Gastroesophageal sphincter (tissue), 3 donors: ENCODE measurements around the gene KAZN.

Source experiments
- EP300 ChIP-seq: sonication (generic); formaldehyde crosslinking; IDR thresholded peaks from one replicate; pipeline ENCODE4 v1.6.1; 2017; ENCODE audit warnings: antibody characterized with exemption, mild to moderate bottlenecking
- POLR2A ChIP-seq, 2 donors: fragments of 450-650 bp; IDR thresholded peaks; one replicate each; pipeline ENCODE4 v1.6.1; 2017; ENCODE audit warnings: antibody characterized with exemption in 2 of 2, mild to moderate bottlenecking in 2 of 2, moderate library complexity in 1 of 2
- POLR2AphosphoS5 ChIP-seq: sonication (generic); formaldehyde crosslinking; IDR thresholded peaks from one replicate; pipeline ENCODE4 v1.6.1; 2017; ENCODE audit warnings: antibody characterized with exemption
- TF ChIP-seq, protein P1 (sequence below), 4 experiments: fragments of 200-600 bp in 2 of 4; fragments of 450-650 bp in 2 of 4; sonication (generic) in 1 of 4; IDR thresholded peaks; one replicate each; pipeline ENCODE4 v1.5.1; 2017 to 2019; ENCODE audit warnings: antibody characterized with exemption in 4 of 4, mild to moderate bottlenecking in 2 of 4, moderate library complexity in 2 of 4

GRCh38 chr1:15156807-15157380, 558.4 kb downstream of the KAZN start:
- no peak for TF ChIP-seq POLR2A (IDR thresholded peaks at IDR 0.05)
- TF ChIP-seq, protein P1, sequence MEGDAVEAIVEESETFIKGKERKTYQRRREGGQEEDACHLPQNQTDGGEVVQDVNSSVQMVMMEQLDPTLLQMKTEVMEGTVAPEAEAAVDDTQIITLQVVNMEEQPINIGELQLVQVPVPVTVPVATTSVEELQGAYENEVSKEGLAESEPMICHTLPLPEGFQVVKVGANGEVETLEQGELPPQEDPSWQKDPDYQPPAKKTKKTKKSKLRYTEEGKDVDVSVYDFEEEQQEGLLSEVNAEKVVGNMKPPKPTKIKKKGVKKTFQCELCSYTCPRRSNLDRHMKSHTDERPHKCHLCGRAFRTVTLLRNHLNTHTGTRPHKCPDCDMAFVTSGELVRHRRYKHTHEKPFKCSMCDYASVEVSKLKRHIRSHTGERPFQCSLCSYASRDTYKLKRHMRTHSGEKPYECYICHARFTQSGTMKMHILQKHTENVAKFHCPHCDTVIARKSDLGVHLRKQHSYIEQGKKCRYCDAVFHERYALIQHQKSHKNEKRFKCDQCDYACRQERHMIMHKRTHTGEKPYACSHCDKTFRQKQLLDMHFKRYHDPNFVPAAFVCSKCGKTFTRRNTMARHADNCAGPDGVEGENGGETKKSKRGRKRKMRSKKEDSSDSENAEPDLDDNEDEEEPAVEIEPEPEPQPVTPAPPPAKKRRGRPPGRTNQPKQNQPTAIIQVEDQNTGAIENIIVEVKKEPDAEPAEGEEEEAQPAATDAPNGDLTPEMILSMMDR (IDR thresholded peaks at IDR 0.05): no peak
- no peak for TF ChIP-seq POLR2AphosphoS5
- TF ChIP-seq EP300: no peak
